H1 (cell line): ENCODE results near the gene FCGR2B. TPM values are rescaled to one million over a fixed set of nuclear protein-coding genes. Genes with fewer than 3 reads are reported as not detected.

Experiments
- CTCF ChIA-PET: fragments of 300-600 bp; sonication (Branson Sonifier 250); formaldehyde crosslinking; loops from one replicate; lab custom pipeline; 2021; ENCODE audit not compliant: partially characterized antibody; lab: Charles Lee
- POLR2A ChIA-PET: fragments of 300-600 bp; sonication (Branson Sonifier 250); formaldehyde crosslinking; loops from one replicate; lab custom pipeline; 2021; ENCODE audit warnings: inconsistent platforms; ENCODE audit not compliant: partially characterized antibody; lab: Charles Lee
- DNase-seq, 2 experiments: peaks; one replicate each; pipeline versions ENCODE4 v3.0.0 to v3.0.0-alpha.2; 2010 to 2022; ENCODE audit warnings: low spot score in 2 of 2, low read depth in 1 of 2, mixed read lengths in 1 of 2
- FAIRE-seq: peaks from 2 replicates; lab custom pipeline; 2011; peaks lifted over from hg19 to GRCh38; lab: Jason Lieb, UNC
- H2AFZ ChIP-seq: 2 replicates; pipeline ENCODE4 v1.8.1; 2012; ENCODE audit warnings: low read length, inconsistent platforms
- H2AK5ac ChIP-seq: 2 replicates; pipeline ENCODE4 v1.6.1; 2013; ENCODE audit warnings: low read depth, low read length
- H2BK120ac ChIP-seq: replicated peaks from 2 replicates; pipeline ENCODE3; 2013; ENCODE audit warnings: low read depth, low read length, inconsistent platforms
- H2BK12ac ChIP-seq: 2 replicates; pipeline ENCODE4 v1.6.1; 2013; ENCODE audit warnings: low read depth, low read length
- H2BK15ac ChIP-seq: 2 replicates; pipeline ENCODE4 v1.6.1; 2013; ENCODE audit warnings: low read length
- H2BK20ac ChIP-seq: 2 replicates; pipeline ENCODE4 v1.6.1; 2013; ENCODE audit warnings: low read length
- H2BK5ac ChIP-seq: 2 replicates; pipeline ENCODE4 v1.6.1; 2013; ENCODE audit warnings: low read depth, low read length
- H3K14ac ChIP-seq: 2 replicates; pipeline ENCODE4 v1.6.1; 2013; ENCODE audit warnings: inconsistent platforms; ENCODE audit not compliant: insufficient read length
- H3K18ac ChIP-seq: 2 replicates; pipeline ENCODE4 v1.6.1; 2013; ENCODE audit warnings: low read length; ENCODE audit errors: extremely low read depth
- H3K23ac ChIP-seq: 2 replicates; pipeline ENCODE4 v1.6.1; 2013; ENCODE audit warnings: inconsistent platforms; ENCODE audit not compliant: insufficient read length
- H3K23me2 ChIP-seq: 2 replicates; pipeline ENCODE4 v1.6.1; 2013; ENCODE audit warnings: low read depth, low read length
- H3K27ac ChIP-seq: 2 replicates; pipeline ENCODE4 v1.6.1; 2011; ENCODE audit warnings: low read depth, low read length, inconsistent platforms
- H3K27me3 ChIP-seq, 4 experiments: replicated peaks in 1 of 4; 1 replicate in 1 of 4; 2 replicates in 3 of 4; pipeline versions ENCODE4 v1.6.1 to v1.8.1; 2011 to 2013; ENCODE audit warnings: low read length in 3 of 4, mild to moderate bottlenecking in 3 of 4, inconsistent platforms in 2 of 4, mixed read lengths in 2 of 4, moderate library complexity in 1 of 4; ENCODE audit not compliant: control insufficient read depth in 3 of 4, insufficient read depth in 3 of 4; ENCODE audit errors: extremely low read depth in 1 of 4
- H3K36me3 ChIP-seq, 4 experiments: 2 replicates each; pipeline versions ENCODE4 v1.6.1 to v1.8.1; 2011 to 2013; ENCODE audit warnings: mild to moderate bottlenecking in 4 of 4, low read length in 3 of 4, moderate library complexity in 2 of 4, control low read depth in 1 of 4, inconsistent platforms in 1 of 4; ENCODE audit not compliant: insufficient read depth in 4 of 4, control insufficient read depth in 2 of 4
- H3K4ac ChIP-seq: replicated peaks from 2 replicates; pipeline ENCODE3; 2013; ENCODE audit warnings: low read length, low read depth, mixed read lengths, inconsistent platforms; ENCODE audit not compliant: insufficient read length
- H3K4me1 ChIP-seq, 4 experiments: replicated peaks in 1 of 4; 1 replicate in 1 of 4; 2 replicates in 3 of 4; pipeline versions ENCODE4 v1.6.1 to v1.8.1; 2011 to 2013; ENCODE audit warnings: low read length in 3 of 4, inconsistent platforms in 2 of 4, mixed read lengths in 1 of 4; ENCODE audit not compliant: insufficient read depth in 4 of 4, control insufficient read depth in 3 of 4
- H3K4me2 ChIP-seq, 2 experiments: 2 replicates each; pipeline versions ENCODE4 v1.6.1 to v1.8.1; 2011 to 2013; ENCODE audit warnings: low read depth in 2 of 2, low read length in 2 of 2, control low read depth in 1 of 2, inconsistent platforms in 1 of 2, mild to moderate bottlenecking in 1 of 2; ENCODE audit not compliant: insufficient read depth in 1 of 2
- H3K4me3 ChIP-seq, 4 experiments: fragments of 200-600, 300-600 bp in 1 of 4; sonication (generic), shearing (Covaris generic), sonication (Bioruptor Twin) in 1 of 4; 2 replicates each; pipeline versions ENCODE4 v1.5.1 to v1.8.1; 2011 to 2016; ENCODE audit warnings: low read length in 4 of 4, low read depth in 3 of 4, control low read depth in 2 of 4, inconsistent platforms in 2 of 4, mild to moderate bottlenecking in 2 of 4, mixed read lengths in 1 of 4, moderate library complexity in 1 of 4; ENCODE audit not compliant: insufficient read depth in 2 of 4; ENCODE audit errors: extremely low read depth in 1 of 4
- H3K56ac ChIP-seq: replicated peaks from 2 replicates; pipeline ENCODE3; 2013; ENCODE audit warnings: low read depth, mild to moderate bottlenecking, mixed read lengths, low read length, inconsistent platforms; ENCODE audit not compliant: insufficient read length
- H3K79me1 ChIP-seq: 2 replicates; pipeline ENCODE4 v1.6.1; 2013; ENCODE audit warnings: low read depth, low read length, control low read depth
- H3K79me2 ChIP-seq, 2 experiments: 2 replicates each; pipeline versions ENCODE4 v1.6.1 to v1.8.1; 2012 to 2013; ENCODE audit warnings: low read length in 2 of 2, mild to moderate bottlenecking in 2 of 2, inconsistent platforms in 1 of 2; ENCODE audit not compliant: insufficient read depth in 2 of 2, control insufficient read depth in 1 of 2
- H3K9ac ChIP-seq, 4 experiments: replicated peaks in 1 of 4; 1 replicate in 1 of 4; 2 replicates in 3 of 4; pipeline versions ENCODE4 v1.6.1 to v1.8.1; 2011 to 2013; ENCODE audit warnings: low read depth in 3 of 4, low read length in 3 of 4, control low read depth in 2 of 4, mild to moderate bottlenecking in 2 of 4, moderate library complexity in 2 of 4, inconsistent platforms in 1 of 4; ENCODE audit errors: extremely low read depth in 1 of 4
- H3K9me3 ChIP-seq, 2 experiments: 2 replicates each; pipeline versions ENCODE4 v1.6.1 to v1.8.1; 2012 to 2013; ENCODE audit warnings: mild to moderate bottlenecking in 2 of 2, moderate library complexity in 2 of 2, control low read depth in 1 of 2, inconsistent platforms in 1 of 2, low read depth in 1 of 2, low read length in 1 of 2, mixed read lengths in 1 of 2; ENCODE audit not compliant: insufficient read depth in 2 of 2
- H4K20me1 ChIP-seq, 2 experiments: replicated peaks in 1 of 2; 2 replicates each; pipeline versions ENCODE3 to v1.8.1; 2011 to 2013; ENCODE audit warnings: inconsistent platforms in 2 of 2, low read length in 2 of 2, mild to moderate bottlenecking in 1 of 2; ENCODE audit not compliant: insufficient read depth in 2 of 2, control insufficient read depth in 1 of 2
- H4K5ac ChIP-seq: 2 replicates; pipeline ENCODE4 v1.6.1; 2013; ENCODE audit warnings: low read length, low read depth, mixed read lengths, inconsistent platforms; ENCODE audit not compliant: insufficient read length
- H4K8ac ChIP-seq: 2 replicates; pipeline ENCODE4 v1.8.0; 2013; ENCODE audit warnings: mild to moderate bottlenecking, moderate library complexity, low read length, inconsistent platforms; ENCODE audit not compliant: insufficient read depth; ENCODE audit errors: extremely low read depth
- H4K91ac ChIP-seq: replicated peaks from 2 replicates; pipeline ENCODE3; 2013; ENCODE audit warnings: low read length, mixed read lengths, inconsistent platforms; ENCODE audit not compliant: insufficient read length
- CTBP2 ChIP-seq: IDR thresholded peaks from 2 replicates; pipeline ENCODE4 v1.7.0; 2011; ENCODE audit warnings: borderline replicate concordance, mild to moderate bottlenecking, moderate library complexity, mixed read lengths, low read length; ENCODE audit not compliant: insufficient read depth, insufficient read length
- EGR1 ChIP-seq: IDR thresholded peaks from 2 replicates; pipeline ENCODE4 v1.6.1; 2011; ENCODE audit warnings: low read depth, low read length, borderline replicate concordance
- EZH2 ChIP-seq: fragments of 200-600 bp; sonication (generic); IDR thresholded peaks from 2 replicates; pipeline ENCODE4 v1.7.1; 2012; ENCODE audit warnings: low read depth, mild to moderate bottlenecking, moderate library complexity, low read length, inconsistent platforms; ENCODE audit not compliant: severe bottlenecking
- HDAC6 ChIP-seq: IDR thresholded peaks from one replicate; pipeline ENCODE4 v1.7.1; 2012; ENCODE audit warnings: low read depth, mild to moderate bottlenecking, inconsistent platforms, low read length, moderate library complexity
- JUND ChIP-seq: IDR thresholded peaks from 2 replicates; pipeline ENCODE4 v1.6.1; 2011; ENCODE audit warnings: mild to moderate bottlenecking, improper control_type of control experiment, low read length
- KDM5A ChIP-seq: fragments of 200-600 bp; IDR thresholded peaks from 2 replicates; pipeline ENCODE4 v1.7.1; 2012; ENCODE audit warnings: mild to moderate bottlenecking, low read length, inconsistent platforms, mixed read lengths
- RBBP5 ChIP-seq: IDR thresholded peaks from 2 replicates; pipeline ENCODE4 v1.7.1; 2012; ENCODE audit warnings: low read depth, mild to moderate bottlenecking, inconsistent platforms, low read length, moderate library complexity, borderline replicate concordance
- RFX5 ChIP-seq: IDR thresholded peaks from 2 replicates; pipeline ENCODE4 v1.6.1; 2011; ENCODE audit warnings: low read depth, low read length, improper control_type of control experiment, borderline replicate concordance
- RXRA ChIP-seq: IDR thresholded peaks from 2 replicates; pipeline ENCODE4 v1.6.1; 2011; ENCODE audit warnings: low read depth, mild to moderate bottlenecking, low read length, moderate library complexity; ENCODE audit not compliant: insufficient read depth
- SAP30 ChIP-seq: fragments of 300-600 bp; sonication (generic); IDR thresholded peaks from 2 replicates; pipeline ENCODE4 v1.7.1; 2012; ENCODE audit warnings: low read length, moderate library complexity, mild to moderate bottlenecking, inconsistent platforms; ENCODE audit not compliant: insufficient read depth, insufficient replicate concordance
- SP1 ChIP-seq: IDR thresholded peaks from 2 replicates; pipeline ENCODE4 v1.6.1; 2011; ENCODE audit warnings: low read depth, low read length
- WGBS, 2 experiments: shearing (Covaris generic) in 1 of 2; methylation state at CpG; one replicate each; pipeline versions ENCODE4 v1.1.6 to v1.1.7; 2013 to 2015; ENCODE audit warnings: low lambda C conversion rate in 2 of 2, mixed read lengths in 2 of 2, inconsistent platforms in 1 of 2, low coverage in 1 of 2, missing lambda C conversion rate in 1 of 2; ENCODE audit not compliant: insufficient replicate concordance in 2 of 2, insufficient coverage in 1 of 2, insufficient read length in 1 of 2; ENCODE audit errors: extremely low coverage in 1 of 2, missing lambda C conversion rate in 1 of 2; 5-methylcytosine and 5-hydroxymethylcytosine counted together
- polyA plus RNA-seq, 7 experiments: library from polyadenylated mRNA; depleted of rRNA in 3 of 7; stranded (reverse) in 5 of 7; unstranded in 2 of 7; fragments of >200 nt in 5 of 7; fragments of 200-250 nt in 2 of 7; gene quantifications; 1 replicate in 5 of 7; 2 replicates in 1 of 7; 4 replicates in 1 of 7; pipeline versions ENCODE4 v1.2.1 to v1.2.3, GENCODE V29; 2011 to 2013; ENCODE audit warnings: missing spikeins in 2 of 7, mixed read lengths in 2 of 7
- total RNA-seq: library from RNA; stranded (reverse); fragmentation: NEBNext Ultra II Directional; extraction: Animal tissue kit (Norgen Biotek cat#: 25700); gene quantifications from 2 replicates; pipeline ENCODE4 v1.2.1, GENCODE V29; 2021
- TF ChIP-seq, protein P1 (sequence below): IDR thresholded peaks from 2 replicates; pipeline ENCODE4 v1.6.1; 2012; ENCODE audit warnings: inconsistent platforms
- TF ChIP-seq, protein P2 (sequence below): IDR thresholded peaks from 2 replicates; pipeline ENCODE4 v1.6.1; 2012; ENCODE audit warnings: low read length, inconsistent platforms

Gene FCGR2B
- total and polyA plus RNA-seq, 2 of the 8 experiments (the other 6 are each of a cell fraction or from before 2014, with no cell fraction given), result 0.05 TPM; not detected in 1

DNA sequence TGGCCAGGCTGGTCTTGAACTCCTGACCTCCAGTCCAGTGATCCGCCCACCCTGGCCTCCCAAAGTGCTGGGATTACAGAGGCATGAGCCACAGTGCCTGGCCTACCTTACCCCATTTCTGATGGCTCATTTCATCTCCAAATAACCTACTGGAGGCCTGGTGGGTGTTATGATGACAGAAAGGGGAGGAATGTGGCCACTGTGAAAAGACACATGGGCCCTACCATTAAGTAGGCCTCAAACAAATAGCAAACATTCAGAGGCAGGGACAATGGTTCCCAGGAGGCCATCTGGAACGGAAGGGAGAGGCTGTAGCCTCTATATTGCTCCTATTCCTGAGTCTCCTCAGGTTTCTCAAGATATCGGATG, 43.2 kb downstream of the FCGR2B start:
- Histone ChIP-seq H3K79me1 (no peaks in the 10 kb centered on the region), H3K4me1 (no peaks in the 10 kb centered on the region), H3K79me2 (no peaks in the 10 kb centered on the region), H4K91ac (no peak overlapping the region), H2BK20ac (no peak overlapping the region), H3K27me3 (peaks cover 0 to 2% (median 0%) of the 10 kb centered on the region in 4 experiments; a peak in 1 of 7 replicates), H3K23ac (no peak overlapping the region), H4K20me1 (no peaks in the 10 kb centered on the region), H3K9ac (no peak overlapping the region), H3K9me3 (no peaks in the 10 kb centered on the region), H3K36me3 (no peaks in the 10 kb centered on the region), H2AK5ac (no peak overlapping the region), H3K27ac (no peak overlapping the region), H3K56ac (no peak overlapping the region), H4K5ac (no peak overlapping the region), H3K4me2 (no peak overlapping the region), H3K18ac (no peak overlapping the region), H3K14ac (no peak overlapping the region), H2AFZ (no peak overlapping the region), H2BK15ac (no peak overlapping the region), H2BK5ac (no peak overlapping the region), H3K4ac (no peak overlapping the region), H3K23me2 (no peaks in the 10 kb centered on the region), H3K4me3 (no peak overlapping the region), H2BK120ac (no peak overlapping the region), H2BK12ac (no peak overlapping the region), H4K8ac (no peak overlapping the region)
- ChIA-PET CTCF (no interaction called here), POLR2A (no interaction called here)
- no peak for DNase-seq
- FAIRE-seq, result no peak
- no peak for TF ChIP-seq EZH2
- no peak for TF ChIP-seq EGR1
- no peak for TF ChIP-seq SAP30
- no peak for TF ChIP-seq RBBP5
- TF ChIP-seq JUND, result no peak
- TF ChIP-seq RFX5, result no peak
- TF ChIP-seq HDAC6, result no peak
- TF ChIP-seq, protein P1, sequence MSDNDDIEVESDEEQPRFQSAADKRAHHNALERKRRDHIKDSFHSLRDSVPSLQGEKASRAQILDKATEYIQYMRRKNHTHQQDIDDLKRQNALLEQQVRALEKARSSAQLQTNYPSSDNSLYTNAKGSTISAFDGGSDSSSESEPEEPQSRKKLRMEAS, result no peak
- no peak for TF ChIP-seq SP1
- no peak for TF ChIP-seq KDM5A
- TF ChIP-seq, protein P2, sequence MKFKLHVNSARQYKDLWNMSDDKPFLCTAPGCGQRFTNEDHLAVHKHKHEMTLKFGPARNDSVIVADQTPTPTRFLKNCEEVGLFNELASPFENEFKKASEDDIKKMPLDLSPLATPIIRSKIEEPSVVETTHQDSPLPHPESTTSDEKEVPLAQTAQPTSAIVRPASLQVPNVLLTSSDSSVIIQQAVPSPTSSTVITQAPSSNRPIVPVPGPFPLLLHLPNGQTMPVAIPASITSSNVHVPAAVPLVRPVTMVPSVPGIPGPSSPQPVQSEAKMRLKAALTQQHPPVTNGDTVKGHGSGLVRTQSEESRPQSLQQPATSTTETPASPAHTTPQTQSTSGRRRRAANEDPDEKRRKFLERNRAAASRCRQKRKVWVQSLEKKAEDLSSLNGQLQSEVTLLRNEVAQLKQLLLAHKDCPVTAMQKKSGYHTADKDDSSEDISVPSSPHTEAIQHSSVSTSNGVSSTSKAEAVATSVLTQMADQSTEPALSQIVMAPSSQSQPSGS, result no peak
- TF ChIP-seq CTBP2, result no peak
- TF ChIP-seq RXRA, result no peak
- 90% methylated on average over 3 of the region's 3 CpGs; no CpG with 5 or more reads in 1 of the 2 experiments for WGBS, 2 experiments
